Mesenchymal stem cell (in vitro differentiated cells and primary cell): ENCODE results near the gene UPF2.

Experiments
- DNase-seq: peaks from one replicate; pipeline ENCODE4 v3.0.0-alpha.2; 2013
- H2AFZ ChIP-seq: one replicate; pipeline ENCODE4 v1.6.1; 2013; ENCODE audit warnings: low read depth, mild to moderate bottlenecking, control low read depth, inconsistent platforms, low read length, moderate library complexity
- H2AK5ac ChIP-seq: 2 replicates; pipeline ENCODE4 v1.6.1; 2013; ENCODE audit warnings: low read length, moderate library complexity, mild to moderate bottlenecking, inconsistent platforms; ENCODE audit not compliant: severe bottlenecking
- H2BK120ac ChIP-seq: one replicate; pipeline ENCODE4 v1.6.1; 2013; ENCODE audit warnings: low read depth, mild to moderate bottlenecking, inconsistent platforms, low read length, moderate library complexity
- H2BK12ac ChIP-seq, 2 experiments: one replicate each; pipeline ENCODE4 v1.6.1; 2013; ENCODE audit warnings: inconsistent platforms in 2 of 2, low read length in 2 of 2, mild to moderate bottlenecking in 2 of 2, moderate library complexity in 2 of 2, control low read depth in 1 of 2
- H2BK15ac ChIP-seq: one replicate; pipeline ENCODE4 v1.6.1; 2013; ENCODE audit warnings: mild to moderate bottlenecking, low read depth, inconsistent platforms; ENCODE audit not compliant: poor library complexity, severe bottlenecking
- H2BK5ac ChIP-seq: 2 replicates; pipeline ENCODE4 v1.6.1; 2013; ENCODE audit warnings: low read depth, mild to moderate bottlenecking, low read length, control low read depth, inconsistent platforms; ENCODE audit not compliant: poor library complexity, severe bottlenecking
- H3K14ac ChIP-seq, 2 experiments: one replicate each; pipeline ENCODE4 v1.6.1; 2013; ENCODE audit warnings: inconsistent platforms in 2 of 2, low read length in 2 of 2, control low read depth in 1 of 2, mild to moderate bottlenecking in 1 of 2, moderate library complexity in 1 of 2
- H3K18ac ChIP-seq, 2 experiments: one replicate each; pipeline ENCODE4 v1.6.1; 2013; ENCODE audit warnings: inconsistent platforms in 2 of 2, low read length in 2 of 2, control low read depth in 1 of 2, low read depth in 1 of 2, mild to moderate bottlenecking in 1 of 2
- H3K23ac ChIP-seq, 2 experiments: one replicate each; pipeline ENCODE4 v1.6.1; 2013; ENCODE audit warnings: inconsistent platforms in 2 of 2, low read length in 2 of 2, mild to moderate bottlenecking in 2 of 2, moderate library complexity in 2 of 2, control low read depth in 1 of 2
- H3K27ac ChIP-seq: 2 replicates; pipeline ENCODE4 v1.5.1; 2013; ENCODE audit warnings: mild to moderate bottlenecking, moderate library complexity, low read length, control low read depth, inconsistent platforms; ENCODE audit not compliant: poor library complexity, severe bottlenecking
- H3K27me3 ChIP-seq, 2 experiments: 2 replicates each; pipeline versions ENCODE4 v1.6.1 to v1.7.0; 2013; ENCODE audit warnings: low read length in 2 of 2, mild to moderate bottlenecking in 2 of 2, moderate library complexity in 2 of 2, control low read depth in 1 of 2, inconsistent platforms in 1 of 2; ENCODE audit not compliant: control insufficient read depth in 1 of 2, insufficient read depth in 1 of 2
- H3K36me3 ChIP-seq, 2 experiments: 2 replicates each; pipeline versions ENCODE4 v1.6.1 to v1.7.0; 2013; ENCODE audit warnings: low read length in 2 of 2, control low read depth in 1 of 2, inconsistent platforms in 1 of 2, low read depth in 1 of 2, mild to moderate bottlenecking in 1 of 2; ENCODE audit not compliant: insufficient read depth in 2 of 2, control insufficient read depth in 1 of 2
- H3K4ac ChIP-seq, 2 experiments: one replicate each; pipeline ENCODE4 v1.6.1; 2013; ENCODE audit warnings: inconsistent platforms in 2 of 2, low read length in 2 of 2, mild to moderate bottlenecking in 2 of 2, moderate library complexity in 2 of 2, control low read depth in 1 of 2, low read depth in 1 of 2
- H3K4me1 ChIP-seq: 2 replicates; pipeline ENCODE4 v1.6.1; 2013; ENCODE audit warnings: low read depth, low read length, control low read depth; ENCODE audit not compliant: control insufficient read depth, insufficient read depth
- H3K4me2 ChIP-seq: 2 replicates; pipeline ENCODE4 v1.6.1; 2013; ENCODE audit warnings: low read length, mild to moderate bottlenecking, inconsistent platforms; ENCODE audit not compliant: poor library complexity, severe bottlenecking
- H3K4me3 ChIP-seq, 2 experiments: 2 replicates each; pipeline versions ENCODE4 v1.5.1 to v1.7.0; 2013; ENCODE audit warnings: low read length in 2 of 2, mild to moderate bottlenecking in 2 of 2, control low read depth in 1 of 2, low read depth in 1 of 2; ENCODE audit not compliant: insufficient read depth in 1 of 2
- H3K79me1 ChIP-seq: replicated peaks from 2 replicates; pipeline ENCODE4 v1.6.1; 2013; ENCODE audit warnings: mild to moderate bottlenecking, control low read depth, low read length, inconsistent platforms; ENCODE audit not compliant: poor library complexity, severe bottlenecking
- H3K9ac ChIP-seq: 2 replicates; pipeline ENCODE4 v1.7.0; 2013; ENCODE audit warnings: mild to moderate bottlenecking, low read length, moderate library complexity
- H3K9me3 ChIP-seq: 2 replicates; pipeline ENCODE4 v1.7.0; 2013; ENCODE audit warnings: mild to moderate bottlenecking, low read length; ENCODE audit not compliant: control insufficient read depth
- H4K8ac ChIP-seq: one replicate; pipeline ENCODE4 v1.6.1; 2013; ENCODE audit warnings: inconsistent platforms, mild to moderate bottlenecking, low read length, moderate library complexity
- H4K91ac ChIP-seq: one replicate; pipeline ENCODE4 v1.6.1; 2013; ENCODE audit warnings: mild to moderate bottlenecking, low read length, inconsistent platforms
- WGBS: methylation state at CpG from one replicate; pipeline ENCODE4 v1.1.7; 2013; ENCODE audit warnings: mixed read lengths; 5-methylcytosine and 5-hydroxymethylcytosine counted together

UPF2 gene

DNA sequence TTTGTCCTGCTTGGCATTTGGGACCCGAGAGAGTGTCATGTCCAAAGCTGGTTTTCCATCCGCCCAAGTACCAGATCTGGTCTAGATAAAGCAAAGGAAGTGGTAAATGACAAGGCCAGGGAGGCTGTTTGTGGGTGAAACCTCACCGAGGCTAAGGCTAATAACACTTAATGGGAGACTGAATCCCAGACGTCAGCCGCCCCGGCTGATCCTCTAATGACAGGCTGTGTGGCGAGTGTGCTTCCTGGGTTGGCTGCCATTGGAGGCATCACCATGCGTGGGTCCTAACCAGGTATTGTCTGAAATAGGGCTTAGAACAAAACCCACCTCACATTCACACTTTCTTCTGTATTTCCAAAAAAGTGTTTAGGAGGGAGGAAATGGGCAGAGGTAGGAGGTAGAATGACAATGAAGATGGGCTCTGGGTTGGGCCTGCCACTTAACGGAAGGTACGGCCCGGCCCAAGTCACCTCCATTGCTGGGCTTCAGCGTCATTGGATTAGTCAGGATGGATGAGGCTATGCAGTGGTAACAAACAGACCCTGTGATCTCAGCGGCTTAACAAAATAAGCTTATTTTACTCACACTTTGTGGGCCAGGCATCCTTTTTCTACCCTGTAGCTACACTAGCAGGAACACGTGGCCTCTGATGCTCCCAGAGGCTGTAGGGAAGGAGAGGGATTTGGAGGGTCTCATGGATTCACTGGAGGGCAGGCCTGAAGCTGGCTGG, 159.8 kb downstream of the UPF2 start:
- Histone ChIP-seq H3K9ac (no peak overlapping the region), H3K14ac (no peak overlapping the region), H2BK5ac (no peak overlapping the region), H2BK120ac (no peak overlapping the region), H4K91ac (no peak overlapping the region), H3K23ac (no peak overlapping the region), H2AK5ac (peak overlapping the region; percentile 15), H3K36me3 (no peaks in the 10 kb centered on the region), H3K18ac (no peak overlapping the region), H3K4ac (no peak overlapping the region), H3K4me1 (peaks cover 32% of the 10 kb centered on the region), H3K4me2 (no peak overlapping the region), H4K8ac (no peak overlapping the region), H3K27me3 (no peaks in the 10 kb centered on the region), H3K79me1 (no peaks in the 10 kb centered on the region), H2BK15ac (no peak overlapping the region), H3K4me3 (no peak overlapping the region), H2BK12ac (no peak overlapping the region), H2AFZ (no peak overlapping the region), H3K9me3 (no peaks in the 10 kb centered on the region), H3K27ac (no peak overlapping the region)
- no peak for DNase-seq
- WGBS, result 90% methylated on average over 12 of the region's 14 CpGs

- peak overlapping the region; percentile 4 for H2AK5ac ChIP-seq
- no peak overlapping the region for H3K27ac ChIP-seq
- no peak overlapping the region for H3K4ac ChIP-seq
- no peak overlapping the region for H3K9ac ChIP-seq
- H2BK5ac ChIP-seq, result no peak overlapping the region
- no peak overlapping the region for H3K18ac ChIP-seq
- H3K23ac ChIP-seq, result no peak overlapping the region
- no peak overlapping the region for H3K4me3 ChIP-seq
- no peak overlapping the region for H2BK120ac ChIP-seq
- H4K8ac ChIP-seq, result no peak overlapping the region
- H2BK15ac ChIP-seq, result no peak overlapping the region
- DNase-seq, result no peak
- H3K79me1 ChIP-seq, result no peaks in the 10 kb centered on the region
- no peaks in the 10 kb centered on the region for H3K9me3 ChIP-seq
- H3K27me3 ChIP-seq, result no peaks in the 10 kb centered on the region
- H2AFZ ChIP-seq, result no peak overlapping the region
- H2BK12ac ChIP-seq, result no peak overlapping the region
- no peaks in the 10 kb centered on the region for H3K36me3 ChIP-seq
- no peak overlapping the region for H3K4me2 ChIP-seq
- no peak overlapping the region for H4K91ac ChIP-seq
- peak overlapping the region in 1 of 2 experiments; percentile 84 for H3K14ac ChIP-seq
- WGBS, result 93% methylated on average over 19 of the region's 21 CpGs
- peaks cover 25% of the 10 kb centered on the region for H3K4me1 ChIP-seq
These were observed 160.9 kb downstream of the UPF2 start for GRCh38 chr10:11881477-11882417.

DNA sequence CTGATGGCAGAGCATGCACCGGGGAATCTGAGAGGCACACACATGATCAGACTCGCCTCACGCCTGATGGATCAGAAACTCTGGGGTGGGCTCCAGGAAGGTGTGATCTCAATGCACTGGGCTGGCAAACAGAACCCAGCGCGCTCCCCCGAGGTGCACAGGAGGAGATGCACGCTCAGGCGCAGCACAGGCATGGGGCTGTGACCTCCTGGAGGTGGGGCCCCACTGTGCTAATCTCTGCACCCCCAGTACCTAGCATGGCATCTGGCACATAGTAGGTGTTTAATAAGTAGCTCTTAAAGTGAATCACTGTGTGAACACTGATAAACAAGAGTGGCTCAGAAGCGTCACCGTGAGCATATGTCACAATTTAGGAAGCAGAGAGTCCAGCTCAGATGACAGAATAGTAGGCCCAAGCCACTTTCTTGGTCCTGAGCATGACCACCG, 161.6 kb downstream of the UPF2 start:
- Histone ChIP-seq H3K4me3 (no peak overlapping the region), H3K4me1 (peaks cover 22% of the 10 kb centered on the region), H2BK15ac (no peak overlapping the region), H4K8ac (no peak overlapping the region), H2BK5ac (no peak overlapping the region), H3K14ac (no peak overlapping the region), H2AK5ac (no peak overlapping the region), H3K27me3 (no peaks in the 10 kb centered on the region), H2BK12ac (no peak overlapping the region), H3K18ac (no peak overlapping the region), H3K9ac (no peak overlapping the region), H3K9me3 (no peaks in the 10 kb centered on the region), H3K27ac (no peak overlapping the region), H4K91ac (no peak overlapping the region), H2AFZ (no peak overlapping the region), H2BK120ac (no peak overlapping the region), H3K23ac (no peak overlapping the region), H3K4ac (no peak overlapping the region), H3K36me3 (no peaks in the 10 kb centered on the region), H3K79me1 (no peaks in the 10 kb centered on the region), H3K4me2 (no peak overlapping the region)
- no peak for DNase-seq
- 97% methylated on average over 11 of the region's 11 CpGs for WGBS
